Vagina (tissue), 2 donors: Measurements from ENCODE around the gene MGME1.

ENCODE experiments used
- POLR2A ChIP-seq, 2 donors: fragments of 450-650 bp; IDR thresholded peaks; one replicate each; pipeline ENCODE4 v1.6.1; 2017; ENCODE audit warnings: antibody characterized with exemption in 2 of 2, mild to moderate bottlenecking in 2 of 2, moderate library complexity in 2 of 2
- POLR2AphosphoS5 ChIP-seq, 2 donors: sonication (generic); formaldehyde crosslinking; IDR thresholded peaks; one replicate each; pipeline ENCODE4 v1.9.0; 2017; ENCODE audit warnings: antibody characterized with exemption in 2 of 2, mild to moderate bottlenecking in 2 of 2, low read depth in 1 of 2; ENCODE audit not compliant: insufficient read depth in 1 of 2
- TF ChIP-seq, protein P1 (sequence below), 3 experiments: fragments of 450-650 bp in 2 of 3; fragments of 200-600 bp in 1 of 3; sonication (generic) in 1 of 3; IDR thresholded peaks; one replicate each; pipeline ENCODE4 v1.5.1; 2017 to 2019; ENCODE audit warnings: antibody characterized with exemption in 3 of 3, mild to moderate bottlenecking in 2 of 3, moderate library complexity in 2 of 3

DNA sequence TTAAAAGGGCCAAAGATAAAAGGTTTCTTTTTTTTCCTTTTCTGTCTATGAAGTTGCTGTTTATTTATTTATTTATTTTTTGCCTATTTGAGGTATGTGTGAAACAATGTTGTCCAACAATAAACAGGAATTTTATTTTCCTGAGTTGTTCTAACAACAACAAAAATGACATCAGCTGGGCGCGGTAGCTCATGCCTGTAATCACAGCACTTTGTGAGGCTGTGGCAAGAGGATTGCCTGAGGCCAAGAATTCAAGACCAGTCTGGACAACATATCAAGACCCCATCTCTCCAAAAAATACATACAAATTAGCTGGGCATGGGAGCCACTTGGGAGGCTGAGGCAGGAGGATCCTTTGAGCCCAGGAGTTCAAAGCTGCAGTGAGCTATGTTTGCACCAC lies 44.1 kb downstream of the MGME1 start:
- TF ChIP-seq, protein P1, sequence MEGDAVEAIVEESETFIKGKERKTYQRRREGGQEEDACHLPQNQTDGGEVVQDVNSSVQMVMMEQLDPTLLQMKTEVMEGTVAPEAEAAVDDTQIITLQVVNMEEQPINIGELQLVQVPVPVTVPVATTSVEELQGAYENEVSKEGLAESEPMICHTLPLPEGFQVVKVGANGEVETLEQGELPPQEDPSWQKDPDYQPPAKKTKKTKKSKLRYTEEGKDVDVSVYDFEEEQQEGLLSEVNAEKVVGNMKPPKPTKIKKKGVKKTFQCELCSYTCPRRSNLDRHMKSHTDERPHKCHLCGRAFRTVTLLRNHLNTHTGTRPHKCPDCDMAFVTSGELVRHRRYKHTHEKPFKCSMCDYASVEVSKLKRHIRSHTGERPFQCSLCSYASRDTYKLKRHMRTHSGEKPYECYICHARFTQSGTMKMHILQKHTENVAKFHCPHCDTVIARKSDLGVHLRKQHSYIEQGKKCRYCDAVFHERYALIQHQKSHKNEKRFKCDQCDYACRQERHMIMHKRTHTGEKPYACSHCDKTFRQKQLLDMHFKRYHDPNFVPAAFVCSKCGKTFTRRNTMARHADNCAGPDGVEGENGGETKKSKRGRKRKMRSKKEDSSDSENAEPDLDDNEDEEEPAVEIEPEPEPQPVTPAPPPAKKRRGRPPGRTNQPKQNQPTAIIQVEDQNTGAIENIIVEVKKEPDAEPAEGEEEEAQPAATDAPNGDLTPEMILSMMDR (IDR thresholded peaks at IDR 0.05): no peak
- TF ChIP-seq POLR2AphosphoS5 (IDR thresholded peaks at IDR 0.05; ENCODE audit: insufficient read depth in 1 of 2, low read depth in 1 of 2): no peak
- TF ChIP-seq POLR2A (IDR thresholded peaks at IDR 0.05): no peak
